Sigmoid colon (tissue), 7 donors: ENCODE results near the gene SLC1A3. TPM values are rescaled to one million over a fixed set of nuclear protein-coding genes. Genes with fewer than 3 reads are reported as not detected.

ENCODE experiments used
- DNase-seq: peaks from one replicate; pipeline ENCODE4 v3.0.0-alpha.2; 2019
- H3K27ac ChIP-seq, 4 donors: fragments of 200-600 bp; sonication (generic); one replicate each; pipeline ENCODE4 v1.5.1; 2016 to 2019; ENCODE audit warnings: mild to moderate bottlenecking in 1 of 4
- H3K27me3 ChIP-seq, 3 donors: fragments of 200-600 bp; sonication (generic); one replicate each; pipeline ENCODE4 v1.5.1; 2019; ENCODE audit warnings: mild to moderate bottlenecking in 1 of 3
- H3K36me3 ChIP-seq, 4 donors: fragments of 200-600 bp; sonication (generic); one replicate each; pipeline ENCODE4 v1.5.1; 2016 to 2019
- H3K4me1 ChIP-seq, 4 donors: fragments of 200-600 bp; sonication (generic); one replicate each; pipeline ENCODE4 v1.5.1; 2017 to 2019
- H3K4me3 ChIP-seq, 4 donors: fragments of 200-600 bp; sonication (generic); one replicate each; pipeline ENCODE4 v1.5.1; 2017 to 2019; ENCODE audit warnings: mild to moderate bottlenecking in 2 of 4, moderate library complexity in 1 of 4
- H3K9me3 ChIP-seq, 4 donors: fragments of 200-600 bp in 3 of 4; sonication (generic) in 3 of 4; one replicate each; pipeline versions ENCODE4 v1.5.1 to v1.6.1; 2013 to 2019
- EP300 ChIP-seq, 4 donors: sonication (generic); formaldehyde crosslinking; IDR thresholded peaks; one replicate each; pipeline ENCODE4 v1.6.1; 2017; ENCODE audit warnings: antibody characterized with exemption in 4 of 4
- POLR2A ChIP-seq, 2 donors: fragments of 450-650 bp; IDR thresholded peaks; one replicate each; pipeline ENCODE4 v1.6.1; 2016; ENCODE audit warnings: antibody characterized with exemption in 2 of 2, mild to moderate bottlenecking in 2 of 2, moderate library complexity in 2 of 2
- POLR2AphosphoS5 ChIP-seq, 4 donors: sonication (generic); formaldehyde crosslinking; IDR thresholded peaks; one replicate each; pipeline ENCODE4 v1.6.1; 2017; ENCODE audit warnings: antibody characterized with exemption in 4 of 4
- whole genome bisulfite sequencing, 2 donors: extraction: QIAGEN DNeasy Blood & Tissue Kit; methylation state at CpG; one replicate each; pipeline ENCODE4 v1.1.7; 2013; 5-methylcytosine and 5-hydroxymethylcytosine counted together
- intact Hi-C: fragments of 100-400 bp; cut with DNase I; formaldehyde crosslinking; loops from one replicate; pipeline ENCODE4 v1.15.1; 2023
- polyA plus RNA-seq, 3 donors: library from polyadenylated mRNA; stranded (reverse); fragments of 200-250 nt; gene quantifications; one replicate each; pipeline ENCODE4 v1.2.3, GENCODE V29; 2013
- total RNA-seq, 4 donors: library from RNA; depleted of rRNA; stranded (reverse); fragments of >200 nt; gene quantifications; one replicate each; pipeline ENCODE4 v1.1.0, GENCODE V29; 2016
- TF ChIP-seq, protein P1 (sequence below), 4 experiments: fragments of 450-650 bp in 3 of 4; fragments of 200-600 bp in 1 of 4; IDR thresholded peaks; one replicate each; pipeline ENCODE4 v1.5.1; 2016 to 2019; ENCODE audit warnings: antibody characterized with exemption in 4 of 4, mild to moderate bottlenecking in 3 of 4, moderate library complexity in 2 of 4
- donor health status: healthy with polysubstance abuse.
- donor health status: Bipolar disorder and iron deficiency.
- donor health status: healthy.

SLC1A3 gene
- total and polyA plus RNA-seq, 7 donors: 1.8 to 23.6 (median 16.8) TPM

DNA sequence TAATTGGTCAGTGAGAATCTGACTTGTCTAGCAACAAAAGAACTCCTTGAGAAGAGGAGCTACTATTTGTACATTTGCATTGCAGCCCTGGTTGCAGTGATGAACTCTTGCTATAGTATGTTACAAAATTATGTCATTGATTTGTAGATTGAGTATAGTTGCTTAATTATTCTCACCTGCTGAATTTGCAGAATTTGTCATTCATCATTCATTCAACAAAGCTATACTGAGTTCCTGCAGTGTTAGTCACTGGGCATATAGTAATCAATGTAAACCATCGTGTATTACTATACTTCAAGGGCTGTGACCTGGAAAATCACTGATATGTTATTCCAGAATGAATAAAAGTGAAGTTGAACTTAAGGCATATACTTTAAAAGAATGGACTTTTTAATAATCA, 50.1 kb downstream of the SLC1A3 start:
- TF ChIP-seq POLR2A (IDR thresholded peaks at IDR 0.05) (no peak), POLR2AphosphoS5 (IDR thresholded peaks at IDR 0.05) (no peak), EP300 (IDR thresholded peaks at IDR 0.05) (no peak)
- TF ChIP-seq, protein P1, sequence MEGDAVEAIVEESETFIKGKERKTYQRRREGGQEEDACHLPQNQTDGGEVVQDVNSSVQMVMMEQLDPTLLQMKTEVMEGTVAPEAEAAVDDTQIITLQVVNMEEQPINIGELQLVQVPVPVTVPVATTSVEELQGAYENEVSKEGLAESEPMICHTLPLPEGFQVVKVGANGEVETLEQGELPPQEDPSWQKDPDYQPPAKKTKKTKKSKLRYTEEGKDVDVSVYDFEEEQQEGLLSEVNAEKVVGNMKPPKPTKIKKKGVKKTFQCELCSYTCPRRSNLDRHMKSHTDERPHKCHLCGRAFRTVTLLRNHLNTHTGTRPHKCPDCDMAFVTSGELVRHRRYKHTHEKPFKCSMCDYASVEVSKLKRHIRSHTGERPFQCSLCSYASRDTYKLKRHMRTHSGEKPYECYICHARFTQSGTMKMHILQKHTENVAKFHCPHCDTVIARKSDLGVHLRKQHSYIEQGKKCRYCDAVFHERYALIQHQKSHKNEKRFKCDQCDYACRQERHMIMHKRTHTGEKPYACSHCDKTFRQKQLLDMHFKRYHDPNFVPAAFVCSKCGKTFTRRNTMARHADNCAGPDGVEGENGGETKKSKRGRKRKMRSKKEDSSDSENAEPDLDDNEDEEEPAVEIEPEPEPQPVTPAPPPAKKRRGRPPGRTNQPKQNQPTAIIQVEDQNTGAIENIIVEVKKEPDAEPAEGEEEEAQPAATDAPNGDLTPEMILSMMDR (IDR thresholded peaks at IDR 0.05): no peak
- peaks cover 0 to 11% (median 7%) of the 10 kb centered on the region in 4 donors for H3K4me1 ChIP-seq
- H3K4me3 ChIP-seq: no peak overlapping the region
- H3K27me3 ChIP-seq: no peaks in the 10 kb centered on the region
- H3K36me3 ChIP-seq: no peaks in the 10 kb centered on the region
- peak overlapping the region in 1 of 4 donors; percentile 41 for H3K27ac ChIP-seq
- H3K9me3 ChIP-seq: no peaks in the 10 kb centered on the region
- WGBS, 2 donors: 70 to 83% methylated on average over 1 of the region's 1 CpG
- intact Hi-C loops: no loop called here
- DNase-seq: no peak

DNA sequence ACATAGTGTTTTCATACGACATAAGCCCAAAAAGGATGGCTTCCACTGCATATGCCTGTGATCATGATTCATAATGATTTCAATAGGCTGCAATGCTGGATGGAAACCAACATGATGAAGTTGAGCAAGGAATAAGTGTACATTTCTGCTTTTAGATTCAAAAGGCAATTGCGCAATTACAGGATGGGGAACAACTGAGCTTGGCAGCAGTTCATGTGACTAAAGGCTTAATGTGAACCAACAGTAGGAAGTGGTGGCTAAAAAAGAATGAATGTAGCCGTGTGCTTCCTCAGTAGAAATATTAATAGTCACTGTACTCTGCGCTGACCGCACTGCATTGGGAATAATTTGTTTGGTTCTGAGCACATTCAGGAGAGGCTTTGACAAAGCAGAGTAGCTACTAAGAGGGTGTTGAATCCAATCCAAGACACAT, 51.2 kb downstream of the SLC1A3 start:
- Histone ChIP-seq H3K27ac (peak overlapping the region; percentile 33 to 67 (median 42)), H3K27me3 (no peaks in the 10 kb centered on the region), H3K36me3 (no peaks in the 10 kb centered on the region), H3K9me3 (no peaks in the 10 kb centered on the region), H3K4me1 (peaks cover 0 to 11% (median 7%) of the 10 kb centered on the region in 4 donors), H3K4me3 (no peak overlapping the region)
- no peak for TF ChIP-seq POLR2A (IDR thresholded peaks at IDR 0.05)
- TF ChIP-seq POLR2AphosphoS5 (IDR thresholded peaks at IDR 0.05): peak; percentile 39 to 85 (median 58)
- TF ChIP-seq EP300 (IDR thresholded peaks at IDR 0.05): peak in 3 of 4 donors; percentile 18 to 77 (median 65)
- TF ChIP-seq, protein P1 (IDR thresholded peaks at IDR 0.05): no peak
- WGBS, 2 donors: 40 to 58% methylated on average over 5 of the region's 5 CpGs
- peak; percentile 83 for DNase-seq
- intact Hi-C loops: no loop called here

DNA sequence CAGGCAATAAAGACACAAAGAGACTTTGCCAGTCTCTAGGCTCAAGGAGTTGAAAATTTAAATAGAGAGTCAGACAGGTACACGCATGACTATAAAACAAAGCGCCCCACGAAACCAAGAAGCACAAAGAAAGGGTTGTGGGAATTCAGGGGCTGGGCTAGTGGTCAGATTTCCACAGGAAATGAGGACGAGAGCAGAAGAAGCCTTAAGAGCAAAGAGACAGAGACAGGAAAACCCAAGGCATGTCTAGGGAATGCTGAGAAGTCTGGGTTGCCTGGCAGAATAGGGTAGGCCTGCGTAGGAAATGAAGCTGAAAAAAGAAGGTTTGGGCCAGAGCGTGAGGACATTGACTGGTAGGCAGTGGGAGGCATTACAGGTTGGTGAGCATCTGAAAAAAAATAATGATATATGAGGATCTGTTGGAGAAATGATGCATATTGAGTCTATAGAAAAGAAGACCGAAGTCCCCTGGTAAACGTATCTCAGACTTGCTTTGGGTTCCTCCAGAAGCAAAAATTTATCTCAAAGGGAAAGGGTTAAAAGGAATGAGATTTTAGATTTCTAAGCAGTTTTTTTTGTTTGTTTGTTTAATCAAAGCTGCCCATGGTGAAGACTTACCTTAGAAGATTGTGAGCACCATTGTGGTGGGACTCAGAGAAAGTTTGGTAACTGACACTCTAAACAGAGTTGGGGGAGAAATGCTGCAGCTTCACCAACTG, 51.8 kb downstream of the SLC1A3 start:
- Histone ChIP-seq H3K27ac (peak overlapping the region; percentile 33 to 67 (median 42)), H3K27me3 (no peaks in the 10 kb centered on the region), H3K4me1 (peaks cover 0 to 11% (median 7%) of the 10 kb centered on the region in 4 donors), H3K9me3 (no peaks in the 10 kb centered on the region), H3K36me3 (no peaks in the 10 kb centered on the region), H3K4me3 (no peak overlapping the region)
- TF ChIP-seq POLR2A (IDR thresholded peaks at IDR 0.05): no peak
- TF ChIP-seq, protein P1 (IDR thresholded peaks at IDR 0.05): no peak
- intact Hi-C loops: no loop called here
- DNase-seq: no peak
- WGBS, 2 donors: 80 to 87% methylated on average over 8 of the region's 8 CpGs

DNA sequence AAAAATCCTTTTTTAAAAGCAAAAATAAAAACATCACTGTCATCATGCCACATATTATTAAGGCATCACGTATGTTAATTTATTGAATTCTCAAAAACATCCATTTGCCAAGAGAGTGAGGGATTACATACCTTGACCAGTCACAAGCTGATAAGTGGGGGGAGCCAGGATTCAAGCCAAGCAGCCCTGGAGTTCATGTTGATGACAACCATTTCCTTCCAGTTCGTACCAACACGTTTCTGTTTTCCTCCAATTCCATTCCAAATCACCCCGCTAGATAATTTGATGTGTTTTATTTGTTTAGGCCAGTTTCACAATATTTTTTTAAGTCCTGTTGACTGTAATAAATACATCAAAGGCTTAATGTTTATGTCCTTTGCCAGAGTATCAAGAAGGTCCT, 53.0 kb downstream of the SLC1A3 start:
- DNase-seq: no peak
- Histone ChIP-seq H3K27ac (no peak overlapping the region), H3K27me3 (no peaks in the 10 kb centered on the region), H3K9me3 (no peaks in the 10 kb centered on the region), H3K4me1 (peaks cover 0 to 11% (median 7%) of the 10 kb centered on the region in 4 donors), H3K36me3 (no peaks in the 10 kb centered on the region), H3K4me3 (no peak overlapping the region)
- no peak for TF ChIP-seq POLR2A (IDR thresholded peaks at IDR 0.05)
- TF ChIP-seq POLR2AphosphoS5 (IDR thresholded peaks at IDR 0.05): no peak
- TF ChIP-seq, protein P1 (IDR thresholded peaks at IDR 0.05): no peak
- no peak for TF ChIP-seq EP300 (IDR thresholded peaks at IDR 0.05)
- WGBS, 2 donors: 60 to 76% methylated on average over 4 of the region's 4 CpGs
- intact Hi-C loops: no loop called here
